Activated CD8-positive, alpha-beta memory T cell treated with anti-CD3 and anti-CD28 coated beads for 4 hours (primary cell): ENCODE measurements around the gene SYT1.
"Not testable (repeated sequence)": the region's sequence is repeated elsewhere in the genome, so short reads cannot be mapped to it uniquely, and the experiment has no call there.

Source experiments
- DNase-seq, 2 donors: peaks; one replicate each; pipeline ENCODE4 v3.0.0-alpha.2; 2020; ENCODE audit warnings: low read depth in 2 of 2

The SYT1 gene

DNA sequence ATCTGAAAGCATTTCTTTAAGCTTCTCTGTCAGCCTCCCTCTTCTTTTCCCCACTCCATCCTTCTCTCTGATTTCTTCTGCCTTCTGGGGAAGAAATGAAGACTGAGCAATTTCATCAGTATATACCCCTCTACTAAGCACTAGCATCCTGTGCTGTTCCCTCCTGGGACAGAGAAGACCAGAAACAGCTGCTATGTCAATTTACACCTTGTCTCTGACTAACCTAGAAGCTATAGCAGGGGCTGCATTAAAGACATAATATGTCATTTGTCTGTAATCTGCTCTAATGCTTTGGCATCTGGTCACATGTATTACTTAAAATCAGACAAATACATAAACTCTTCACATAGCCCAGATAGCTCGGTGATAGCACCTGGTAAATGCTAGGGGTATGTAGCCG, 529.3 kb downstream of the SYT1 start:
- DNase-seq, result no peak

DNA sequence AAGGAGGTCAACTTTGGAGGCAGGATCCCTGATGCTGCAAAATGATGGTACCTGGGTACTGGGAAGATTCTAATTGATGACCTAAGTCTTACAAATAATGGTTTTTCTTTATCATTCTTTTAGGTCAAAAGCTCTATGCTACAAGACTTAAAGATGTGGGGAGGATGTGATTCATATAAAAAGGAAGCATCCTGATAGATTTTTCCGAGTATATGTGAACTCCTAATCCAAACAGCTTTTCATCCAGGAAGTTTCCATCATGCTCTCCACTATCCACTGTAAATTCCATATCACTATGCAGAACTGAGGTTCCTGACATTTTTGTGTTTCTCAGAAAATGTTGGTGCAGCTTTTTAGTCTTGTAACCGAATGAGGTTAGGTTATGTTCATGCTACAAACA, 533.0 kb downstream of the SYT1 start:
- DNase-seq, result no peak

- DNase-seq, result no peak
Measured at GRCh38 chr12:79400481-79400880, 535.9 kb downstream of the SYT1 start.

GRCh38 chr12:79402606-79403005, 538.0 kb downstream of the SYT1 start:
- DNase-seq, result no peak

GRCh38 chr12:79406993-79407392, 542.4 kb downstream of the SYT1 start:
- no peak for DNase-seq

DNA sequence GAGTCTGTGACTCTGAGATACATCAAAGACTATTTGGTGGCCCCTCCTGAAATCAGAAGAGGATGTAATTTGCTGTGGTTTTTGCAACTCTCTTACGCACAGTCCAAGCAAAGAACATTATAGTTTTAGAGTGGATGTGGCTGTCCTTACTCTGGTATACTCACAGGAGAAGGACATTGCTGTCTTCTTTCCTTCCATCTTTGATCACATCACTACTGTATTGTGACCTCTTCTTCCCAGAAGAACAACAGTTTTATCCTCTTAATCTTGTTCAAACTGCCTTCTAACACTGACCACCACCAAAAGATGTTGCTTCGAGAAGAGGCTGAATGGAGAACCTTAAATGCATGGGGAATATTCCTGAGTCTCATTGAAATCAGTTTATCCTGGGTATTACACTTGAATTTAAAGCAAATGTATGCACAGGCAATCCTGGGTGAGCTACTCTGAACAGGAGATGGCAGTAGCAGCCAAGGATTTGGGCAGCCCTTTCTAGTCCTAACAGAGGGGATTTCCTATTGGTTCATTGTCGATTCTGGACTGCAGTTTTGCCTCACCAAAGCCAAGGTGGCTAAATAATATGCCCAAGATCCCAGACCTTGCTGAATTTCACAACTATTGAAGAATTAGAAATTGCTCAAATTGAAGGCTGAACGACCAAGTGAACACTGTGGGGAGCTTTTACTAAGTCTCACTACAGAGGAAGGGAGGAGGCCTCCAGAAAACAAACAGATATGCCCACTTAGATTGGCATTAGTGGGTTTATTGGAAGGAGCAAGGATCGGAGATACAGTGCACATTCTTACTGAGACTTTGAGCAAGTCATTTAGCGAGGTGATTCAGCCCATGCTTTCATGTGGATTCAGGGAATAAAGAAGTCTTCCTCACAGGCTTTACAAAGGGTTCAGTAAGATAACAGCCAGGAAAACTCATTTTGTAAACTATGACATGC, 543.4 kb downstream of the SYT1 start:
- no peak for DNase-seq

GRCh38 chr12:79408689-79409088, 544.1 kb downstream of the SYT1 start:
- DNase-seq, result no peak

DNA sequence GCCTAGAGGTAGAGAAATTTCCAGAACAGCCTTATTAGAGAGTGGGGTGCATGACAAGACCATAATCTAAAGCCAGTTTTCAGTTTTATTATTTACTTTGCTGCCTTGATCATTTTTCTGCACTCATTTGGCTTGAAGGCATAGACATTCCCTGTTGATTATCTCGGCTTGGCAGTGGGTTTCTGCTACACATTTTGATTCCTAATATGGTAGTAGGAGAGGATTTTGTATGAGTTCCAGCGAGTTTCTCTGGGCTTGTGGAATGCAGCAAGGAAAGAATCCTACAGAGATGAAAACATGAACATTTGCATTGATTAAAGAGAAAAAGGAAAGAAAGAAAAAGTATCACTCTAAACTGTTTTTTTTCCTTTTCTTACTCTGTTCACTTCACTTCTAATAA, 545.0 kb downstream of the SYT1 start:
- DNase-seq, result no peak

DNA sequence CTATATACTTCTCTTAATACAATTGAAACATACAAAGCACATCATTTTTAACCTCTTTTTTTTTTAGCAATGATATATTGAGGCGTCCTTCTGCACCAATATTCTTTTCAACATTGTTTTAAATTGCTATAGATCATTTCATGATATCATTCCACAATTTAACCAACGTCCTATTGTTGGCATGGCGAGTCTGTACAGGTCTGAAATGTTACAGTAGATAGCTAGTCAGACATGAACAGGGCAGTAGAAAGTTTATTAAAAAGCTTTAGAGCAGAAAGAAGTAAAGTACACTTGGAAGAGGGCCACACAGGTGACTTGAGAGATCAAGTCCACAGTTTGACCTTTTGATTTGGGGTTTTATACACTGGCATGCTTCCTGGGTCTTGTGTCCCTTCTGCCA, 547.2 kb downstream of the SYT1 start:
- no peak for DNase-seq

GRCh38 chr12:79413796-79414195, 549.2 kb downstream of the SYT1 start:
- no peak for DNase-seq

- no peak for DNase-seq
Measured at GRCh38 chr12:79414252-79414651, 549.7 kb downstream of the SYT1 start.

DNA sequence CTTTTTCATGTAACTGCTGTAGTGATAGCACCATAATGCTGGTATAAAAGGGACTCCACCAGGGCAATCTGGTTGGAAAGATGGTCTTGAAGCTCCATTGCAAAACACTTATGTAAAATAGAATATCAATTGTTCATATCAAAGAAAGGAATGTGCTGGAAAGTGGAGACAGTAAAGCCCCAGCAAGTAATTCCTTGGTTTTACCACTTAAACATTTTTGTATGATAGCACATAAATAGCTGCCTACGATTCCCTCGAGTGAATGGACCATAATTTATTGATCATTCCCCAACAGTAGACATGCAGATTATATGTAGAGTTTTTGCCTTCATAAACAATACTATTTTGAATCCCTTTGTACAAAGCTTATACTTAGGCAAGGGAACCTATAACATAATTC, 550.7 kb downstream of the SYT1 start:
- no peak for DNase-seq

- DNase-seq, result no peak
Measured at GRCh38 chr12:79415746-79416435, 551.3 kb downstream of the SYT1 start.

GRCh38 chr12:79420146-79420618, 555.6 kb downstream of the SYT1 start:
- no peak for DNase-seq

DNA sequence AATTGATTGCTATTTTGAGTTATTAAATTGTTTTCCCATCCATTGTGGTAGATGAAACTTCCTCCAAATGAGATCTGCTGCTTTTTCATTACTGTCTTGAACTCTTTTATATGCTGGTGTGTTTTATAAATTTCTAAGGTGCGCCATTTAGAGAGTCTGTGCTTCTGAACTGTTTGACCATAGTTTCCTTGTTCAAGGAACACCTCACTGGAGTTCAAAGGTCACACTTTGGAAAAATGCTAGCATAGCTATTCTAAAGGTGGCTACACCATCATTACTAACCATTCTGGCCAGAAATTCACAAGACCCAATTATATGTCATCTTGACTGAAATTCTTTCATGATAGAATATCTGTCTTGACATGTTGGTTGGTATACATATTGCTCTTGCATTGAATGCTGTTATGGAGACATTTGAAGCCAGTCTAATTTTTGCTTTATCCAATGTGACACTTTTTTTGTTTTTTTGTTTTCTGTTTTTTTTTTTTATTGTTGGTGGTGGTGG, 556.7 kb downstream of the SYT1 start:
- DNase-seq, result no peak

DNA sequence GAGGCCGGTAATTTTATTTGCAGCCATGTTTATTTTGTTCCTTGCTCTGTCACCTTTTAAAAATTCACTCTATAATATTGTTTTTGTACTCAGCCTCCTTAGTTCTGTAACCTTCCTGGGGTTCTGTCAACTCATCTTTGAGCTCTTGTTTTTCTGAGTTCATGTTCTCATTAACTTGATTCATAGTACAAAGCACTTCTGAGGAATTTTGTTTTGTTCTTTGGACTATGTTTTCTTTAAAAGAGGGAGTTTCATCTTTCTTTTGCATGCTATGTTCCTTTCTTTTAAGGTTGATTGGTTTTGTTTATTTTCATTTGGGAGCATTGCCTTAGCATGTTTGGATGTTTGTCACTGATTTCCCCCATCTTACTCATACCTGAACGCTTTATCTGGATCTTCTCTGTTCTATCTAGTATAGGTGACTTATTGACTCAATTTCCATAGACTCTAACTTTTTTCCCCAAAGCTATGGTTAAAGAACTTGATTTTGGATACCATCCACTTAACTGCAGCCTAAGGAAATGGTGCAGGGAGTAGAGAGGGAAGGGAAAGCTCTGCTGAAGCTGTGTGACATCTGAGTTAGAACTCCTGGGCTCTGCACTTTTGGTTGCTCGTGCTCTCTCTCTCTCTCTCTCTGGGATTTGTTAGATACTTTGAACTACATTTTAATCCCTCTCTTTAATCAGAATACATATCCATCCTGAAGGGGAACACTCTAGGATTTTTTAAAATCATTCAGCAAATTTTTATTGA, 557.7 kb downstream of the SYT1 start:
- no peak for DNase-seq

GRCh38 chr12:79423560-79423959, 559.0 kb downstream of the SYT1 start:
- DNase-seq, result no peak

DNA sequence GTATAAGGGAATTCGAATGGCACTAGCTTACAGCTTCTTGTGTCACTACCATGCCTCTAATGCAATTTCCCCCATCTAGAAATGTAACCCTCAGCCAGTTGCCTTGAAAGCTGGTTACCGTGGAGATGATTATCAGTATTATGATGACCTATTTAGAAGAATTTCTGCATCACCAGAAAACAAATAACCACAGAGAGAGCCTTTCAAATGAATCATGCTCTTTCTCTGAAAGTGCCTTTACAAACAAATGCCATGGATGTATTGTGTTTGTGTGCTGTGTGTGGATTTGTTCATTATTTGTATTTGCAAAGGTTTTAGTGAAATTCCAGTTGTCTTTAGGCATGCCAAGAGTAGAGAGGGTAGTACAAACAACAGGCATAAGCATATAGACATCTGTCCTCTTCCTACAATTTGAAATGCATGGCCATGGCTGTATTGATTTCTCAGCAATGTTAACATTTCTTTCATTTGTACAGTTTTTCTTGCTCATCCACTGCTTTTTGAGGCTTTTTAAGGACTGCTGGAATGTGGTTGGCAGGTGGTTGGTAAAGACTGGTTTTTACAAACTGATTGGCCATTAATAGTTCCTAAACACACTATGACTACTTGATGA, 559.6 kb downstream of the SYT1 start:
- no peak for DNase-seq

GRCh38 chr12:79426121-79426520, 561.5 kb downstream of the SYT1 start:
- no peak for DNase-seq

DNA sequence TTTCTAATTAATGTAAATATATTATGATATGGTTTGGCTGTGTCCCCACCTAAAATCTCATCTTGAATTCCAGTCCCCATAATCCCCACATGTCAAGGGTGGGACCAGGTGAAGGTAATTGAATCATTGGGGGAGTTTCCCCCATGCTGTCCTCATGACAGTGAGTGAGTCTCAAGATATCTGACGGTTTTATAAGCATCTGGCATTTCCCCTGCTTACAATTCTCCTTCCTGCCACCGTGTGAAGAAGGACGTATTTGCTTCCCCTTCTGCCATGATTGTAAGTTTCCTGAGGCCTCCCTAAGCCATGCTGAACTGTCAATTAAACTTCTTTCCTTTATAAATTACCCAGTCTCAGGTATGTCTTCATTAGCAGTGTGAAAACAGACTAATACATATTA, 562.2 kb downstream of the SYT1 start:
- DNase-seq, result not testable (repeated sequence)

DNA sequence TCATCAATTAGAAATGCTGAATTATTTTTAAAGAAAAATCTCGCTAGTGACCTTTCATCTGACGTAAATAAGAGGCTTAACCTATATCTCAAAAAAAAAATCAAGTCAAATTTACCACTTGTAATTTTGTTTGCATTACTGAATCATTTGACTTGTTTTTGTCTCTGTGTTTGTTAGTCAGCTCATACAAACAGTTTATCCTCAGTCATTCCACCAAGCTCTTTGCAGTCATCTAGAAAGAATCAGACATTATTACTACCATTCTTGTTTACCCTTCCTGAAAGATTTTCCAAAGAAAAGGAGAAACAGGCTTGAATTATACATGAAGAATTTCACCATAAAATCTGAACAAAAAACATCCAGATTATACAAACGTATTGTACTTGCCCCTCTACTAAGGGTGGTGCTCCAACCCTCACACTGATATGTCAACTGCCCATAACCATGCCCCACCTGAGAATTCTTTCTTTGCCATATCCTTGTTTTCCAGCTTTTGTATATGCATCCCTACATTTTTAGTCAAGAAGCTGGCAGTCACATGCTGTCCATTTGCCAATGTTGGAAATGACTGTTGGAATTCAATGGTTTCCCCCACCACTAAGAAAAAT, 569.0 kb downstream of the SYT1 start:
- DNase-seq, result no peak
